GM10266 (cell line): ENCODE results near the gene CISTR.

Experiments
- DNase-seq: peaks from one replicate; pipeline ENCODE4 v3.0.0; 2012; ENCODE audit errors: extremely low spot score
- TF ChIP-seq, protein P1 (sequence below): IDR thresholded peaks from 2 replicates; pipeline ENCODE4 v1.5.1; 2012; ENCODE audit warnings: mild to moderate bottlenecking, low read depth; ENCODE audit not compliant: control insufficient read depth, insufficient read depth; ENCODE audit errors: missing control alignments

Gene CISTR

DNA sequence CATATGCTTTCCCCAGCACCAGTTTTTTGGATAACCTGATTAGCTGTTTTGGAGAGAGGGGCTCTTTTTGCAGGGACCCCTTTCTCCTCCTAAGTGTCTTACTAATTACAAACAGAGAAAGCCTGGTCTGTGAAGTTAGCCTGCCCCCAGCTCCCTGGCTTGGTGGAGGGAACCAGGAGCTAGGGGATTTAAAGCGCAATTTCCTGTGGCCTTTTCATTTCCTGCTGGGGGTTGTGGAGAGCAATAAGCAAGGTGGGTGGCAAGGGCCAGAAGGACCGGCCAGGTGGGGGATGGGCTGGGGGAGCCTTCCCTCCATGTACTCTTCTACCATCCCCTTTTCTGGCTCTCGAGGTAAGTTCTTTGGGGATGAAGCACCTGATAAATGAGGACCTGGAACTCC is 4.1 kb upstream of the CISTR start:
- no peak for DNase-seq
- TF ChIP-seq, protein P1, sequence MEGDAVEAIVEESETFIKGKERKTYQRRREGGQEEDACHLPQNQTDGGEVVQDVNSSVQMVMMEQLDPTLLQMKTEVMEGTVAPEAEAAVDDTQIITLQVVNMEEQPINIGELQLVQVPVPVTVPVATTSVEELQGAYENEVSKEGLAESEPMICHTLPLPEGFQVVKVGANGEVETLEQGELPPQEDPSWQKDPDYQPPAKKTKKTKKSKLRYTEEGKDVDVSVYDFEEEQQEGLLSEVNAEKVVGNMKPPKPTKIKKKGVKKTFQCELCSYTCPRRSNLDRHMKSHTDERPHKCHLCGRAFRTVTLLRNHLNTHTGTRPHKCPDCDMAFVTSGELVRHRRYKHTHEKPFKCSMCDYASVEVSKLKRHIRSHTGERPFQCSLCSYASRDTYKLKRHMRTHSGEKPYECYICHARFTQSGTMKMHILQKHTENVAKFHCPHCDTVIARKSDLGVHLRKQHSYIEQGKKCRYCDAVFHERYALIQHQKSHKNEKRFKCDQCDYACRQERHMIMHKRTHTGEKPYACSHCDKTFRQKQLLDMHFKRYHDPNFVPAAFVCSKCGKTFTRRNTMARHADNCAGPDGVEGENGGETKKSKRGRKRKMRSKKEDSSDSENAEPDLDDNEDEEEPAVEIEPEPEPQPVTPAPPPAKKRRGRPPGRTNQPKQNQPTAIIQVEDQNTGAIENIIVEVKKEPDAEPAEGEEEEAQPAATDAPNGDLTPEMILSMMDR = no peak

DNA sequence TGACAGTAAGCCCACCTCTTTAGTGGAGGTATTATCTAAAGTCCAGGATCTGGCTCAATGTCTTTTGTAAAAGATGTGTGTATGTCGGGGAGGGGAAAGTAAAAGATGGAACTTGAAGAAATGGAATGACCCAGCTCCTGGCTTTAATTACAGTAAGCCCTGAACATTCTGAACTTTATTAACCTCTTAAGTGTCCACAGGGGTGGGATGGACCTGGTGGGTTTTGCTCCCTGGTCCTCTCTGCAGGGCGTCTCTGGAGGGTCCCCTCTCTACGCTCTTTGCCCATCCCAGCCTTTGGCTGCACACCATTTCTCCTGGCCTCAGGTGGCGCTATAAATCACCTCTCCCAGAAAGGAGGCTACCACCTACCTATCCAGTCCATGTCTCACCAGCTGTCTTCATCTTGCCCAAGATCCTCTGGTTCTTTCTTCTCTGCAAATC is 3.7 kb upstream of the CISTR start:
- no peak for DNase-seq
- TF ChIP-seq, protein P1 = peak; percentile 56

DNA sequence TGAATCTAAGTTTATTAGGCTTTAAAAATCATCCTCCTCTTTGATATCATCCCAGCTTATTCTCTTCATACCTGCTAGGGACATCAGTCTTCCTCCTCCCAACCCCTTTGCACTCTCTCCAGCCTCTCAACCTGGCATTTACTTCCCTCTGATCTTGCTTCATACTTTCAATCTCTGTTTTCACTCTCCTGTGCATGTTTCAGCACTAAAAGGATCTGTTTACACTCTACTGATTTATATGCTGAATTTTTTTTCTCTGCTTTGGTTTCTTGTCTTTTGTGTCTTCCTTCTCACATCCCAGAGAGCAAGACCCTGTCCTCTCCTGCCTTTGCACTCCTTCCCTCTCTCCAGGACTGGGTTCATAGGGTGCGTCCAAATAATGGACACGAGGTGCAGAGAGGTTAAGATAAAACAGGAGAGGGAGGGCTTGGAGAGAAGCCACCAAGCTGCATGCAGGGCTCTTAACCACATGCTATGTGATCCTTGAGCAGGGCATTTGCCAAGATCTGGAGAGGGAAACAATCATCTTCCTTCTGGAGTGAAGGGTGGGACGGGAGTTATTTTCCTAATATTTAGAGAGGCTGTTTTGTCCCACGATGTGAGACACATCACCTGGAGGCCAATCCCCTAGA is 3.0 kb upstream of the CISTR start:
- TF ChIP-seq, protein P1 = no peak
- no peak for DNase-seq

DNA sequence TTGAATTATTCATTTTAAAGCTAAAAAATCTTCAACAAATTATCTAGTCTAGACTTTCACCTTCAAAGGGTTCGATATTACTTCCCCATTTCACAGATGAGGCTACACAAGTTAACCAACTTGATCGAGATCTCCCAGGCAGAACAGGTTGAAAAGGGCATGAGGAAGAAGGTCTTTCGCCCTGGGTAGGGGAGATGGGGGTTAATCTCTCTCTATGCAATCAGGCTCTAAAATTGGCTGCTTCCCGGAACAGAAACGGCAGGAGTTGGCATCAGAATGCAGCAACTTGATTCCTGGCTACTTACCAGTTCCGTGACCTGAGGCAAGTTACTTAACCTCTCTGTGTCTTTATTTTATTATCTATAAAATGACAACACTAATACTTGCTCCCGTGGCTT is 2.4 kb upstream of the CISTR start:
- TF ChIP-seq, protein P1 = no peak
- DNase-seq = no peak

DNA sequence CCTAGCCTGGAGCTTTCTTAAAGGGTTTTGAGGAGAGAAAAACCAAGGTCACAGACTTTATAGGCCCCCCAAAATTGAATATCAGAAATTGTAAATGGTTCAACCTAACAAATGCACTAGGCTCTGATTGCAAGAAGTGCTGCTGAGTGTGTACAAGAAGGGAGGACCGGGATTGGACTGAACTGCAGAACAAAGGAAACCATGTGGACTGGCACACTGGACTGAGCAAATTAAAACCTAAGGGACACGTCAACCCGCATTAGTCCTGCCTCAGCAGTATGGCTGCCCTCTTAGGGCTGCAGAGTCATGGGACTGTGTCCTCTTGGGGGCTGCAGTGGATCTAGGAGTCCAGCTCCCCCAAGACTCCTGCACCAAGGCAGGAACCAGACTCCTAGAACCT is 842 bp upstream of the CISTR start:
- TF ChIP-seq, protein P1 = no peak
- no peak for DNase-seq

DNA sequence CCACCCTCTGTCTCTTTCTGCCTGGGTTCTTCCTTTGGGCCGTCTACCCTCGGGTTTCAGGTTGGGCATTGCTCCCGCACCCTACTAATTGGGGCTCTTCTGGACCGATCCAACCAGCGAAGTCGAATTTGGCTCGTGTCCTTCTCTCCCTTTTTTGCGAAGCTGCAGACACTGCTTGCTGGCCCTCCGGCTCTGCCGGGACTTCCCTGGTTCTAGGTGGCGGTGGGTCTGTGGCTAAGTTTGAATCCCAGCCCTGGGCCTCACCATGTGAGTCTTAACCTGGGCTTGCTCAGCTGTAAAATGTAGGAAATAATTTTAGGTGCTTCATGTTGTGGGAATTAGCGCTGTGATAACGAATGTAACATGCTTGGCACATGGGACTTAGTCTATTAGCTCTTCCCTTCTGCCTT is 418 bp upstream of the CISTR start:
- no peak for DNase-seq
- TF ChIP-seq, protein P1 = no peak

DNA sequence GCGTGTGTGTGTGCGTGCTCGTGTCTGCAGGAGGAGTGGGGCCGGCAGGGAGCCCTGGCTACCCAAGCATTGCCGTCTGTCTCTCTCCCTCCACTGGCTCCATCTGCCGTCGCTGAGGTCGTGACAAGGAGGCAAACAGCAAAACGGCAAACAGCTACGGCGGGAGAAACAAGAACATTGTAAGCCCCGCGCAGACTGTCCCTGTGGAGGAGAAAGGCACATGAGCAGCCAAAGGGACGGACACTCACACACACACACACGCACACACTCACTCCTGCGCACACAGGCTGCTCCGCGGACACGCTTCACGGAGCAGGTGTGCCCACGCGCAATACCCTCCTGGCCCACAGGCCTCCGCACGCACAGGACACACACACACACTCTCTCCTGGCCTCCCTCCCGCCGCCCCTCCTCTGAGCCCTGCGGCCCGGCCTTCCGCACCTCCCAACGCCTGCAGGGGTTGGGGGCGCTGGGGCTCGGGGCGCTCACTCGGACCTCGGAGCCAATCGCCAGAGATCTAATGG is 905 bp downstream of the CISTR start:
- TF ChIP-seq, protein P1 = no peak
- DNase-seq = peak; percentile 63
